Thyroid gland (tissue), 4 donors: ENCODE data around the gene SEH1L.

Experiments used
- CTCF ChIP-seq, 6 experiments: fragments of 200-600 bp in 3 of 6; fragments of 450-650 bp in 3 of 6; sonication (generic) in 3 of 6; IDR thresholded peaks; one replicate each; pipeline ENCODE4 v1.5.1; 2016 to 2019; ENCODE audit warnings: antibody characterized with exemption in 6 of 6, mild to moderate bottlenecking in 2 of 6, inconsistent platforms in 1 of 6, moderate library complexity in 1 of 6
- POLR2A ChIP-seq, 2 donors: fragments of 450-650 bp; IDR thresholded peaks; one replicate each; pipeline ENCODE4 v1.6.1; 2017; ENCODE audit warnings: antibody characterized with exemption in 2 of 2, mild to moderate bottlenecking in 2 of 2, moderate library complexity in 1 of 2

GRCh38 chr18:12911025-12911928, 36.5 kb upstream of the SEH1L start:
- peak in 1 of 2 donors; percentile 17 for TF ChIP-seq POLR2A (IDR thresholded peaks at IDR 0.05)
- TF ChIP-seq CTCF (IDR thresholded peaks at IDR 0.05): no peak
